Forelimb muscle (tissue), 1 donor: ENCODE measurements around the gene NMNAT2. TPM values are rescaled to one million over a fixed set of nuclear protein-coding genes. Genes with fewer than 3 reads are reported as not detected.
"Not testable (repeated sequence)": the region's sequence is repeated elsewhere in the genome, so short reads cannot be mapped to it uniquely, and the experiment has no call there.

Experiments used
- DNase-seq: peaks from one replicate; pipeline ENCODE4 v3.0.0-alpha.2; 2013; ENCODE audit warnings: low read depth
- polyA plus RNA-seq: library from polyadenylated mRNA; unstranded; fragments of 120-200 nt; gene quantifications from one replicate; pipeline ENCODE4 v1.2.1, GENCODE V29; 2013; ENCODE audit not compliant: insufficient read length

The NMNAT2 gene
- polyA plus RNA-seq, 1 donor = 0.68 TPM

- no peak for DNase-seq
These were observed 129.6 kb downstream of the NMNAT2 start for GRCh38 chr1:183288583-183288982.

- no peak for DNase-seq
These were observed 130.9 kb downstream of the NMNAT2 start for GRCh38 chr1:183287191-183287675.

DNA sequence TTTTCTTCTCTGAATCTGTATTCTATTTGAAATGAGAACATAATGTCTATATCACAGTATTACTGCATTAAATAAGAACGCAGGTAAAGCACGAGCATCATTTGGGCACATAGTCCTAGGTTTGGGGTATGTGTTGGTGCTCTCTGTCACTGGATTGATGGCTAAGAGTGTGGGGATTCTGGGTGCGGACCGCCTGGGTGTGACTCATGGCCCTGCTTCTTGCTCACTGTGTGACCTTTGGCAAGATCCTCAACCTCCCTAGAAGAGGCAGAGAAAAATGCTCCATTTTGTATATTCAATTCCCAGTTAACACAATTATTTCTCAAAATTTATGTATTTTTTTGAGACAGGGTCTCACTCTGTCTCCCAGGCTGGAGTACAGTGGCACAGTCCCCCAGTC is 132.4 kb downstream of the NMNAT2 start:
- no peak for DNase-seq

DNA sequence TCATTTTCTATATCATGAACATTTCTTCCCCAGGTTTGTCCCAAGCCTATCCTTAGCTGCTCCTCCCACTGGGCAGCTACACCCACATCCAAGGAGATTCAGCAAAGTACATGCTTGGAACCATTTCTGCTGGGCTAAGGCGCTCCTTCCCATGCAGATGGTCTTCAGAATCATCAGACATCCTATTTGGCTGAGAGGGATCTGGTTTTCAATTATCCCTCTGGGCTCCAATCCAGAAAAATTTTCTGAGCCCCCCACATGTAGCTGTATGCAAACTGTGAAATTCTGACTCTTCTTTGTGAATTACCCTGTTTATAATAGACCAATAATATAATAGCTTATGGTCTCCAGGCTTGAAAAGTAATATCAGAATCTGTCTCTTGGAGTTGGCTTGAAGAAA is 132.9 kb downstream of the NMNAT2 start:
- no peak for DNase-seq

- DNase-seq = no peak
These were observed 134.1 kb downstream of the NMNAT2 start for GRCh38 chr1:183284086-183284485.

DNA sequence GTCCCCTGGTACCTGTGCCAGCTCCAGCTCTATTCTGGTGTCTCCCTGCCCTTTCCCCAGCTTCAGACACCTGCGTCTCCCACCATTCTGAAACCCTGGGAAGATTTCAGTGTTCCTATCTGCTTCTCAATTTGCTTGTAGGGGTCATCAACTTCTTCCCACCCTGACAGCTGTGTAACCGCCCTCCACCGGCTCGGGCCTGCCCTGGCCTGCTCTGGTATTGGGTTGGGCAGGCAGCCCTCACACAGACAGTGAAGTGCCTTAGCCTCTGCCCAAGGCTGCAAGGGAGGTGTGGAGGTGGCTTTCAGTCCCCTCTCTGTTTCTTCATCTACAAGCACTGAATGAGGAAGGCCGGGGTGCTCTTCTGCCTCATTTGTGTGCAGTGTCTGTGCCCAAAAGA is 134.9 kb downstream of the NMNAT2 start:
- DNase-seq = no peak

- DNase-seq = no peak
These were observed 135.9 kb downstream of the NMNAT2 start for GRCh38 chr1:183282101-183282855.

- peak; percentile 90 for DNase-seq
These were observed 136.6 kb downstream of the NMNAT2 start for GRCh38 chr1:183281553-183282091.

DNA sequence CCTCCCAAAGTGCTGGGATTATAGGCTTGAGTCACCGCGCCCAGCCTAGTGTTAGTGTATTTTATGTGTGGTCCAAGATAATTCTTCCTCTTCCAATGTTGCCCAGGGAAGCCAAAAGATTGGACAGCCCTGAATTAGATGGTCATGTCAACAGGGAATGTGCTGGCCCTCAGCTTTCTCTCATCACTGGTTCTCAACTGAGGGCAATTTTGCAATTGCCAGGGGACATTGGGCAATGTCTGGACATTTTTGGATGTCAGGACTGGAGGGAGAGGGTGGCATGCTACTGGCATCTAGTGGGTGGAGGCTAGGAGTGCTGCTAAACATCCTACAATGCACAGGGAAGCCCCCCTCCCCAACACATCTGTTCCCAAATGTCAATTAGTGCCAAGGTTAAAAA is 137.1 kb downstream of the NMNAT2 start:
- DNase-seq = no peak

DNA sequence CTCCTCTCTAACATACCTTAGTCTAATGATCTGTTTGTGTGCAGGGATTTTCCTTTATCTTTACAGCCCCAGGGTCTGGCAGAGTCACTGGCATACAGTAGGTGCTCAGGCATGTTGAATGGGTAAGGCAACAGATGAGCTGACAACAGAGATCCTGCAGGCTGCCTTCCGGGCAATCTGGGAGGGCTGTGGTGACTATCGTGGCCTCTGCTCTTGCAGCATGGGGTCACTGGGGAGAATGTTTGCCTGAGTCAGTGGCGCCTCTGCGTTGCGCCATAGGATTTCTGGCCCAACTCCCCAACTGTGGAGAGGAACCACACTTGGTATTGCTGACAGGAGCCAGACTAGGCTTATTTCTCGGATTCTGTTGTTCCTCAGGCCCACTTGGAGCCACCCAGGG is 138.3 kb downstream of the NMNAT2 start:
- no peak for DNase-seq

DNA sequence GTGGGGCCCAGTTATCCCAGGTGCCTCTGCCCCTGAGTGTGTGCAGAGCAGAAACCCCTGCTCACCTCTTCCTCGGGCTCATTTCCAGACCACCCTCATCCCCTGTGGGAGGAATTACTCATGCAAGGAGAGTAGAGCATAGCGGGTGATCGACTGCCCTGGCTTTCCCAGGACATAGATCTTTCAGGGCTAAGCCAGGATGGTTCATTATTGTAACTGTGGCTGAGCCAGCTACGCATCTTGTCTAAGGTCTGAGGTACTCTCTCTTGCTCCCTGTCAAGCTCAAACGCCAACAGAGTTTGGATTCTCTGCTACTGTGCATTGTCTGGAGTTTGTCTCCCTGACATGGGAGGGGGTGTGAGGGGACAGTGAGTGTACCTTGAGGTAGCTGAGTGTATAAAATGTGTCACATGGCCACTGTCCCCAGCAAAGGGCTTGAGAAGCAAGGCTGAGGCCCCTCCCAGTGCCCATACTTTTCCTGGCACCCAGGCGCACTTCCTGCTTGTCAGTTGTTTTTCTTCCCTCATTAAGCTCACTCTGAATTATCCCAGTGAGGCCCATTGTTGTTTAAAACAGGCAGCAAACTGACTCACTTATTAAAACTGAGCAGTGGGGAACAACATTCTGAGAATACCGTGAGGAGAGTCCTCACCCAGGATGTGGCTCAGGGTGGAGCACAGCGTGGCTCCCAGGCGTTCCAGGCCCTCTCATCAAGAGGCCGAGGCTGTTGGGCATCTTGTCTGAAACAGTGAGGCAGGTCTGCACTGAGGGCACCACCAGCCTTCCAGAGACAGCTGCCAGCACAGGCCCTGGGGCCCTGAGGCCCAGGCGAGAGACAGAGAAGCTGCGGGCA is 139.2 kb downstream of the NMNAT2 start:
- DNase-seq = no peak

GRCh38 chr1:183277821-183278738 is 140.1 kb downstream of the NMNAT2 start:
- DNase-seq = no peak

GRCh38 chr1:183276386-183277080 is 141.6 kb downstream of the NMNAT2 start:
- no peak for DNase-seq

GRCh38 chr1:183275322-183275721 is 142.9 kb downstream of the NMNAT2 start:
- DNase-seq = no peak

GRCh38 chr1:183274836-183275235 is 143.3 kb downstream of the NMNAT2 start:
- DNase-seq = no peak

- DNase-seq = not testable (repeated sequence)
These were observed 144.2 kb downstream of the NMNAT2 start for GRCh38 chr1:183273984-183274383.

- no peak for DNase-seq
These were observed 144.9 kb downstream of the NMNAT2 start for GRCh38 chr1:183273300-183273699.

GRCh38 chr1:183272390-183272848 is 145.8 kb downstream of the NMNAT2 start:
- DNase-seq = no peak

- DNase-seq = no peak
These were observed 147.5 kb downstream of the NMNAT2 start for GRCh38 chr1:183270541-183271141.
